Left lung (tissue), 10 donors: ENCODE results near the gene MYO18B. TPM values are rescaled to one million over a fixed set of nuclear protein-coding genes. Genes with fewer than 3 reads are reported as not detected.

Source experiments
- ATAC-seq: fragments of 200-7000 bp; cut with Tn5 transposase; one replicate; pipeline ENCODE4 v1.9.1; 2020; ENCODE audit warnings: moderate library complexity
- DNase-seq, 4 donors: peaks; one replicate each; pipeline ENCODE4 v3.0.0-alpha.2; 2013 to 2020
- H3K27ac ChIP-seq, 2 donors: fragments of 200-600 bp; sonication (generic) in 1 of 2; one replicate each; pipeline versions ENCODE4 v1.5.0 to v1.8.0; 2020 to 2021
- H3K27me3 ChIP-seq, 2 donors: fragments of 200-600 bp; sonication (generic) in 1 of 2; one replicate each; pipeline versions ENCODE4 v1.5.0 to v1.8.0; 2020 to 2021
- H3K36me3 ChIP-seq, 2 donors: fragments of 200-600 bp; sonication (generic) in 1 of 2; one replicate each; pipeline versions ENCODE4 v1.5.0 to v1.8.0; 2020 to 2021
- H3K4me1 ChIP-seq, 2 donors: fragments of 200-600 bp; one replicate each; pipeline ENCODE4 v1.8.0; 2021
- H3K4me3 ChIP-seq, 2 donors: fragments of 200-600 bp; sonication (generic) in 1 of 2; one replicate each; pipeline versions ENCODE4 v1.5.0 to v1.8.0; 2020 to 2021; ENCODE audit warnings: mild to moderate bottlenecking in 1 of 2
- H3K9me3 ChIP-seq, 2 donors: fragments of 200-600 bp; sonication (generic) in 1 of 2; one replicate each; pipeline versions ENCODE4 v1.5.0 to v1.8.0; 2020 to 2021
- intact Hi-C, 2 donors: fragments of 100-400 bp; cut with DNase I; formaldehyde crosslinking; loops; one replicate each; pipeline versions ENCODE4 v1.11.2 to v1.14.2; 2022
- polyA plus RNA-seq, 6 donors: library from polyadenylated mRNA; unstranded; fragments of 120-200 nt; gene quantifications; one replicate each; pipeline ENCODE4 v1.2.1, GENCODE V29; 2013; ENCODE audit not compliant: insufficient read length in 6 of 6
- total RNA-seq, 2 donors: library from RNA; stranded (reverse); fragmentation: NEBNext Ultra II Directional; extraction: Animal tissue kit (Norgen Biotek cat#: 25700); gene quantifications; one replicate each; pipeline ENCODE4 v1.2.1, GENCODE V29; 2021
- TF ChIP-seq, protein P1 (sequence below), 2 donors: fragments of 200-600 bp; sonication (generic) in 1 of 2; IDR thresholded peaks; one replicate each; pipeline versions ENCODE4 v1.5.0 to v1.8.0; 2021; ENCODE audit warnings: antibody characterized with exemption in 2 of 2
- donor health status: DM: no; HTN: yes; CAD: no.
- donor health status: DM: no; HTN: no; CAD: no.

The MYO18B gene
- total and polyA plus RNA-seq, 8 donors = 0.06 to 0.37 (median 0.15) TPM

DNA sequence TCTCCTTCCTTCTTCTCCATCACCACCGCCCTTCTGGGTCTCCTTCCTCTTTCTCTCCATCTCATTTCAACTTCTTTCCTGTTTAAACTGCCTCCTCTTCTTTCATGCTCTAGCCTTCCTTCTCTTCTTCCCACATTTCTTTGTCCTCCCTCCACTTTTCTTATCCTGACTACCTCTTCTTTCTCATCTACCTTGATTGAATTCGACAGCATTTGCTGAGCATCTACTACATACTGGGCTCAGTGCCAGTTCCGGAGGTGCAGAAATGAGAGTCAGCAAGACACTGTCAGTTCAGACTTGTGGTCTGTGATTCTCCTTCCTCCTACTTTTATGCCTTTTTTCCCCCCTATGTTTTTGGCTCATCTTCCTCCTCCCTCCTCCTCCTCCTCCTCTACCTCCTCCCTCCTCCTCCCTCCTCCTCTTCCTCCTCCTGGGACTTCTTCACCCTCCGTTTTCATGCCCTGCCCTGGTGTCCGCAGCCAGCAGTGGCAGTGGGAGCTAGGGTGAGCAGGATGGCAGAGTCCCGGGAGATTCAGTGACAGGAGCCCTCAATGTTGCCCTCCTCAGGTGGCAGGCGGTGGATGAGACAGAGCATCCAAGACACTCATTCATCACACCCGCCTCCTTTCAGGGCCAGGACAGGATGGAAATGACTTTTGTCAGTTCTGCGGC lies 281.3 kb downstream of the MYO18B start:
- H3K4me1 ChIP-seq = no peaks in the 10 kb centered on the region
- H3K4me3 ChIP-seq = no peak overlapping the region
- TF ChIP-seq, protein P1, sequence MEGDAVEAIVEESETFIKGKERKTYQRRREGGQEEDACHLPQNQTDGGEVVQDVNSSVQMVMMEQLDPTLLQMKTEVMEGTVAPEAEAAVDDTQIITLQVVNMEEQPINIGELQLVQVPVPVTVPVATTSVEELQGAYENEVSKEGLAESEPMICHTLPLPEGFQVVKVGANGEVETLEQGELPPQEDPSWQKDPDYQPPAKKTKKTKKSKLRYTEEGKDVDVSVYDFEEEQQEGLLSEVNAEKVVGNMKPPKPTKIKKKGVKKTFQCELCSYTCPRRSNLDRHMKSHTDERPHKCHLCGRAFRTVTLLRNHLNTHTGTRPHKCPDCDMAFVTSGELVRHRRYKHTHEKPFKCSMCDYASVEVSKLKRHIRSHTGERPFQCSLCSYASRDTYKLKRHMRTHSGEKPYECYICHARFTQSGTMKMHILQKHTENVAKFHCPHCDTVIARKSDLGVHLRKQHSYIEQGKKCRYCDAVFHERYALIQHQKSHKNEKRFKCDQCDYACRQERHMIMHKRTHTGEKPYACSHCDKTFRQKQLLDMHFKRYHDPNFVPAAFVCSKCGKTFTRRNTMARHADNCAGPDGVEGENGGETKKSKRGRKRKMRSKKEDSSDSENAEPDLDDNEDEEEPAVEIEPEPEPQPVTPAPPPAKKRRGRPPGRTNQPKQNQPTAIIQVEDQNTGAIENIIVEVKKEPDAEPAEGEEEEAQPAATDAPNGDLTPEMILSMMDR (IDR thresholded peaks at IDR 0.05) = no peak
- DNase-seq (no peak), ATAC-seq (no peak)
- H3K36me3 ChIP-seq = no peaks in the 10 kb centered on the region
- intact Hi-C loops = no loop called here
- H3K27me3 ChIP-seq = peaks cover 0 to 25% of the 10 kb centered on the region in 2 donors
- no peak overlapping the region for H3K27ac ChIP-seq
- H3K9me3 ChIP-seq = peaks cover 0 to 3% of the 10 kb centered on the region in 2 donors

DNA sequence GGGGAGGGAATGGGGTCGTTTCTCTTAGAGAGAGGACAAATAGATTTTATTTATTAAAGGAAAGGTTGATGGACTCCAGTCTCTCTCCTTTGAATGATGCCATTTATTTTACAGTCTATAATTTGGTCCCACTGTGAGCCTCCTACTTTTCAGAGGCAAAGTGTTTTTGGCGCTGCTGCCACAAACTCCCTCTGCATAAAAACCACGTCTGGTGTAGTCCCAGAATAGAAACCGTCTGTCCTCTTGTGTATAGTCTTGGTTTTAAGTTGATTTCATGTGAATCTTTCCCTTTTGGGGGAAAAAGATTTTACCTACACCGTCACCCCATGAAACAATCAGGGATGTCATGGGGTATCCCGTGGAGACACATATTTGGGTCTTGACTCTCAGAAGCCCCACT lies 283.6 kb downstream of the MYO18B start:
- TF ChIP-seq, protein P1 (IDR thresholded peaks at IDR 0.05) = no peak
- intact Hi-C loops = no loop called here

DNA sequence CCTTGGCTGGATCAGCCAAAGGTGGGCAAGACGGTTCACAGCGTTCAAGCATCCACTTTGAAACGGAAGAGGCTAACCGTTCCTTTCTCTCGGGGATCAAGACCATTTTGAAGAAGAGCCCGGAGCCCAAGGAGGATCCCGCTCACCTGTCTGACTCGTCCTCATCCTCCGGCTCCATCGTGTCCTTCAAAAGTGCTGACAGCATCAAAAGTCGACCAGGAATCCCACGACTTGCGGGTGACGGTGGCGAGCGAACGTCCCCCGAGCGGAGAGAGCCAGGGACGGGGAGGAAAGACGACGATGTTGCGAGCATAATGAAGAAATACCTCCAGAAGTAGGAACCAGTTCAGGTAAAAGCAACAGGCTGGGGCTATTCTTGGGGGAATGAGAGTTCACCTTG lies 285.4 kb downstream of the MYO18B start:
- Histone ChIP-seq H3K36me3 (no peaks in the 10 kb centered on the region), H3K27ac (no peak overlapping the region), H3K4me1 (no peaks in the 10 kb centered on the region), H3K4me3 (no peak overlapping the region), H3K9me3 (peaks cover 0 to 3% of the 10 kb centered on the region in 2 donors), H3K27me3 (peaks cover 0 to 5% of the 10 kb centered on the region in 2 donors)
- intact Hi-C loops = no loop called here
- DNase-seq (no peak), ATAC-seq (no peak)
- TF ChIP-seq, protein P1 (IDR thresholded peaks at IDR 0.05) = no peak

More for the DNA sequence above, 283.6 kb downstream of the MYO18B start:
- H3K4me1 ChIP-seq = no peaks in the 10 kb centered on the region
- H3K27me3 ChIP-seq = peaks cover 0 to 15% of the 10 kb centered on the region in 2 donors
- peaks cover 0 to 3% of the 10 kb centered on the region in 2 donors for H3K9me3 ChIP-seq
- ATAC-seq (no peak), DNase-seq (no peak)
- H3K36me3 ChIP-seq = no peaks in the 10 kb centered on the region
- no peak overlapping the region for H3K4me3 ChIP-seq
- H3K27ac ChIP-seq = no peak overlapping the region

DNA sequence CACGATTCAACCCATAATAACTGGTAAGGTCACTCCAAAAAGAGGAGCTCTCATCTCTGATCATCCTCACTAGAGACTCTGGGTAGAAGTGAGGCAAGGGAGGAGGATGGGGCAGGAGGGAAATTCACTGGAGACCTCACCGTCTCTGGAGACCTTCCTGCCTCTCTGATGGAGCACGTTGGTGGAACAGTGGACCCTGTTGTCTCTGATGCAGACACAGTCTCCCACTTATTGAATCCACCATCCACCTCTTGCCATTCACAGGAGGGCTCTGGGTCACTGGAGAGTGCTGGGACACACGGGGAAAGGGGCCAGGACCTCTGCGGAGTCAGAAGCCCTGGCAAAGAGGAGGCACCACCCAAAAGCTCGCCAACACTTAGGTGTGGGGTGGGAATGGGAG lies 289.7 kb downstream of the MYO18B start:
- TF ChIP-seq, protein P1 (IDR thresholded peaks at IDR 0.05) = no peak

DNA sequence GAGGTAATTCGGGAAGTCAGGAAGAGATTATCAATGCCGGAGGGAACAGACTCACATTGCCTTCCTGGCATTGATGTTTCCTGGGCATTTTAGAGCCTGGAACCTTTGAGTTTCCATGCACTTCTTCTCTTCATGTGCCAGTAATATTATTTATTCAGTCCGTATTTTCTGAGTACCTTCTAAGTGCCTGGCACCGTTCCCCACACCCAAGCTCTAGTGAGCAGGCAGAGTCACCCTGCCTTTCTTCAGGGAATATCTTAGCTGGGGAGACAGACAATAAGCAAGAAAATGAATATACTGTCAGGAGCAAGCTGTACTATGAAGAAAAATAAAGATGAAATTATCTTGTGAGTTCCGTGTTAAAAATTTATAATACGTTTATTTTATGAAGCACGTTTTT lies 291.1 kb downstream of the MYO18B start:
- peaks cover 0 to 4% of the 10 kb centered on the region in 2 donors for H3K27me3 ChIP-seq
- no peak overlapping the region for H3K27ac ChIP-seq
- TF ChIP-seq, protein P1 (IDR thresholded peaks at IDR 0.05) = no peak
- DNase-seq (no peak), ATAC-seq (no peak)
- no peaks in the 10 kb centered on the region for H3K36me3 ChIP-seq
- no peaks in the 10 kb centered on the region for H3K4me1 ChIP-seq
- peaks cover 0 to 12% of the 10 kb centered on the region in 2 donors for H3K9me3 ChIP-seq
- intact Hi-C loops = no loop called here
- H3K4me3 ChIP-seq = no peak overlapping the region

More for the DNA sequence above, 289.7 kb downstream of the MYO18B start:
- H3K27me3 ChIP-seq = peaks cover 0 to 8% of the 10 kb centered on the region in 2 donors
- peaks cover 0 to 12% of the 10 kb centered on the region in 2 donors for H3K9me3 ChIP-seq
- H3K27ac ChIP-seq = no peak overlapping the region
- intact Hi-C loops = no loop called here
- no peak for DNase-seq
- H3K4me3 ChIP-seq = no peak overlapping the region
- ATAC-seq = no peak
- no peaks in the 10 kb centered on the region for H3K36me3 ChIP-seq
- H3K4me1 ChIP-seq = no peaks in the 10 kb centered on the region
